Stimulated activated CD8-positive, alpha-beta memory T cell treated with anti-CD3 and anti-CD28 coated beads, Interleukin-4, amount 100 ng/mL, for 24 hours (primary cell): Measurements from ENCODE around the gene CCR3.
"Not testable (repeated sequence)": the region's sequence is repeated elsewhere in the genome, so short reads cannot be mapped to it uniquely, and the experiment has no call there.

Experiments
- DNase-seq: peaks from one replicate; pipeline ENCODE4 v3.0.0-alpha.2; 2020; ENCODE audit warnings: low read depth

CCR3 gene

GRCh38 chr3:46242120-46242519 lies at the start of gene CCR3:
Gene CCR3, plus strand, starts transcription at chr3:46242460. Its CDS starts 22,699 bp downstream, at chr3:46265159.
- DNase-seq, result no peak

- no peak for DNase-seq
Observed at GRCh38 chr3:46192939-46193338, 49.3 kb upstream of the CCR3 start.

GRCh38 chr3:46193436-46193835 lies 48.8 kb upstream of the CCR3 start:
- DNase-seq, result no peak

DNA sequence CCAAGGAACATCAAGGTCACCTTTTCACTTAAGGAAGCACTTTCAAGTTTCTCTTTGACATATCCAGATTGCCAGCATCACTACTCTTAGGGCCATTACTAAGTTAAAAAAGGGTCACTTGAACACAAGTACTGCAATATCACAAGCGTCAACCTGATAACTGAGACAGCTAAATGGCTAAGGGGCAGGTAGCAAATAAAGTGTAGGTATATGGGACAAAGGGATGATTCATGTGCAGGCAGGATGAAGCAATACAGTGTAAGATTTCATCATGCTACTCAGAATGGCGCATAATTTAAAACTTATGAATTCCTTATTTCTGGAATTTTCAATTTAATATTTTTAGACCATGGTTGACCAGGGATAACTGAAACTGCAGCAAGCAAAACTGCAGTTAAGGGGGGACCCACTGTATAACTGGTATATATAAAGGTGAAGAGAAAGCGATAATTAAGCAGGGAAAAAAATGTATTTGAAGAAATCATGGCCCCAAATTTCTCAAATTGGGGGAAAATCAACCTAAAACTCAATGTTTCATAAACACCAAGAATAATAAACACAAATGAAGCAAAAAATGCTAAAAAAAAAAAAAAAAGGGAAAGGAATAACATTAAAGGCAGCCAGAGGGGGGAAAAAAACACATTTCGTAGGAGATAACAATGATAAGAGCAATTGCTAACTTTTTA lies 47.2 kb upstream of the CCR3 start:
- no peak for DNase-seq

GRCh38 chr3:46196261-46196957 lies 45.9 kb upstream of the CCR3 start:
- no peak for DNase-seq

- DNase-seq, result no peak
Observed at GRCh38 chr3:46200211-46200610, 42.0 kb upstream of the CCR3 start.

- no peak for DNase-seq
Observed at GRCh38 chr3:46200790-46201189, 41.5 kb upstream of the CCR3 start.

- no peak for DNase-seq
Observed at GRCh38 chr3:46202535-46202934, 39.7 kb upstream of the CCR3 start.

DNA sequence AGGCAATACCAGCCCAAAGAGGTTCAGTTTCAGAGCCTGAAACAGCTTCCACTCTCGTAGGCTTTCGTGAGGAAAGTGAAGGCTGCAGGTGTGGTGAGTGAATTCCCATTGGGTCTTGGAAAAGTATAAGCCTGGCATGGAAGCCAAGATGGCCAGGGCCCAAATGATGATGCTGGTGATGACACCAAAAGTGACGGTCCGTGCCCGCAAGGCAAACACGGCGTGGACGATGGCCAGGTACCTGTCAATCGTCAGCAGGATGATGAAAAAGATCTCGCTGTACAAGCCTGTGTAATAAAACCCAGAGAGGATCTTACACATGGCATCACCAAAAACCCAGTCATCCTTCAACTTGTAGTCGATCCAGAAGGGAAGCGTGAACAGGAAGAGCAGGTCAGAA lies 38.6 kb upstream of the CCR3 start:
- DNase-seq, result no peak

GRCh38 chr3:46205286-46205960 lies 36.8 kb upstream of the CCR3 start:
- DNase-seq, result no peak

DNA sequence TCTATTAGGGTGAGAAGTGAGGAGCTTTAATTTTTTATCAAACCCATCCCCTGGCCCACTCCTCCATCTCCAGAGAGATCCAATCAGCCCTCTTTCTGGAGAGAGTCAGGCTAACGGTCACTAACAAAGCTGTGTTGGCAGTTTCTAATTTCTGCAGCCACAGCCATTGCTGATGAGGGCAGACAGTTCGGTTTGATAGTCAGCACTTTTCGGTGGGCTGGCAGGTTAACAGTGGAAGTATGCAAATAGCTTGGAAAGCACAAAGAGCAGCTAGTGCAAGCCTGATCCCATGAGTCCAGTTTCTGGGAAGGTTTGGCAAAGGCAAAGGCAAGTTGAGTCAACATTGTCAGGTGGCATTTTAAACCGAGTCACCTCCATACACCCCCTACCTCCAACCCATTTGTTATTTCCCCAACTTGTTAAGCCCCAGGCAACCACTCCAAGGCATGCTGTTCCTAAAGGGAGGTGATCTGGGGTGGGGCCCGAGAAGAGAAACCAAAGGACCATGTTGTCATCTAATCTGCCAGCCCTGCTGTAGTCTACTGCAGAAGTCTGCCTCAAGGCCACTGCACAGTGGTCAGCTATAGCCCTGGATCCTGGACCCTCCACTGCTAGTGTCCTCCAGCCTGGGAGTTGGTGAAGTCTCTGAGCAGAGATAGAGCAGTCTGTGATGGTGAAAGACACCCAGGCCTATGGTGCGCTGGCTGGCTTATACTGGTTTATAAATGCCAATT lies 35.8 kb upstream of the CCR3 start:
- DNase-seq, result no peak

DNA sequence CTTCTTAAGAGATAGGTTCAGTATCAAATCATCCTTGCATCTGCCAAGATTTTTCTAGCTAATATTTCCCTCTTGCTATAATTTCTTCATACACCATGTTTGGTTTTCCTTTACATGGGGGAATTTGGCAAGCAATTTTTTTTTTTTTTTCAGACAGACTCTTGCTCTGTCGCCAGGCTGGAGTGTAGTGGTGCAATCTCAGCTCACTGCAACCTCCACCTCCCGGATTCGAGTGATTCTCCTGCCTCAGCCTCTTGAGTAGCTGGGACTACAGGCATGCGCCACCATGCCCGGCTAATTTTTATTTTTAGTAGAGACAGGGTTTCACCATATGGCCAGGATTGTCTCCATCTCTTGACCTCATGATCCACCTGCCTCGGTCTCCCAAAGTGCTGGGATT lies 34.7 kb upstream of the CCR3 start:
- DNase-seq, result not testable (repeated sequence)

- DNase-seq, result peak; percentile 40
Observed at GRCh38 chr3:46208167-46208704, 34.0 kb upstream of the CCR3 start, which contains the start of gene CCR1. Gene CCR1, minus strand, starts transcription at chr3:46208313. Its CDS starts 4,000 bp downstream, at chr3:46204313.

GRCh38 chr3:46209053-46209452 lies 33.2 kb upstream of the CCR3 start:
- no peak for DNase-seq

DNA sequence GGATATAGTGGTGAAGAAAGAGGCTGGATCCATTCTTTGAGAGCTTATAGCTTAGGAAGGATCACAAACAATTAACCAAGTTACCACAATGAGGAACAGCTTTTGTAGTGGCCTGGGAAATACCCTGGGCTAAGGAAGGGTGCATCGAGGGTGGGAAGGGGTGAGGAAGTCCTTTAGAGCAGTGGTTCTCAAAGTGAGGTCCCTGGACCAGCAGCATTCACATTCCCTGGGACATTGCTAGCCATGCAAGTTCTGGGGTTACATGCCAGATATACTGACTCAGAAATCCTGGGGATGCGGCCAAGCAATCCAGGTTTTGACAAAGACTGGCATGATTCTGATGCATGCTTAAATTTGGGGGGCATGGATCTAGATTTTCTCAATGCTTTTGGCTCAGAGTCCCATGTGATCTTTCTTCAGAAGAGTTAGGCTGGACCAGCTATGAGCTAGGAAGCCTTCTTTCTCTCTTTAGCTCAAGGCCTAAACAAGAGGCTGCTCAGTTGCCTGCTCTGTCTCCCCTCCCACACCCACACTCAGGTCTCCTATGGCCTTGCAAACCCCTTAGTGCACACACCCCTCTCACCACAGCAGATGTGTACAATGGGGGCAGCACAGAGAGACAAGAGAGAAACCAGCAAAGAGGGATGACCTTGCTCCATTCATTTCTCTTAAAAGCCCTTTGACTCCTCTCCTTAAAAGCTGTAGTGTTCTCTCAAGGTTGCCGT lies 32.4 kb upstream of the CCR3 start:
- DNase-seq, result no peak

GRCh38 chr3:46212101-46212500 lies 30.2 kb upstream of the CCR3 start:
- no peak for DNase-seq

DNA sequence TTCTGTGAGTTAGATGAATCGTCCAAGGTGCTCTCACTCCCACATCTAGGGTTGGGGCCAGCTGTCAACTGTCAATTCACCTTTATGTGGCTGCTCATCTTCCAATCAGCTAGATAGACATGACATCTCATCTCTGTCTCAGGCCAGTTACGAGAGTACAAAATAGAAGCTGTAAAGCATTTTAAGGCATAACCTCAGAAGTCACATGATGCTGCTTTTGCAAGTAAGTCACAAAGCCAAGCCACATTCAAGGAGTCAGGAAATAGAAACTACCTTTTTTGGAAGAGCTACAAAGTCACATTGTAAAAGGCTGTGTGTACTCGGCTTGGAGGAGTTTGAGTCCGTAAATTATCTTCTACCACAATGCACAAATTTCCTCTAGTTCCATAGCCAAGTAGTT lies 29.1 kb upstream of the CCR3 start:
- DNase-seq, result no peak

- DNase-seq, result no peak
Observed at GRCh38 chr3:46214751-46215352, 27.4 kb upstream of the CCR3 start.

GRCh38 chr3:46215810-46216414 lies 26.3 kb upstream of the CCR3 start:
- DNase-seq, result no peak

DNA sequence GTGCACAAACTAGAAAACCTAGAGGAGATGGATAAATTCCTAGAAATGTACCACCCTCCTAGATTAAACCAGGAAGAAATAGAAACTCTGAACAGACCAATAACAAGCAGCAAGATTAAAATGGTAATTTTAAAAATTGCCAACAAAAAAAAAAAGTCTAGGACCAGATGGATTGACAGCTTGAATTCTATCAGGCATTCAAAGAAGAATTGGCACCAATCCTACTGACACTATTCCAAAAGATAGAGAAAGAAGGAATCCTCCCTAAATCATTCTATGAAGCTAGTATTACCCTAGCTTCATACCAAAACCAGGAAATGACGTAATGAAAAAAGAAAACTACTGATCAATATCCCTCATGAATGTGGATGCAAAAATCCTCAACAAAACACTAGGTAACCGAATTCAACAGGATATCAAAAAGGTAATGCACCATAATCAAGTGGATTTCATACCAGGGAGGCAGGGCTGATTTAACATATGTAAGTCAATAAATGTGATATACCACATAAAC lies 24.0 kb upstream of the CCR3 start:
- DNase-seq, result no peak
